PC-3 (cell line): Measurements from ENCODE around the gene CLPTM1L. TPM values are rescaled to one million over a fixed set of nuclear protein-coding genes. Genes with fewer than 3 reads are reported as not detected.

Experiments used
- ATAC-seq: fragments of 200-7000 bp; cut with Tn5 transposase; 2 replicates; pipeline ENCODE4 v1.9.1; 2020; ENCODE audit warnings: mild to moderate bottlenecking, moderate library complexity
- BruUV-seq: library from RNA; stranded (reverse); fragments of 400-500 nt; replicated peaks from 2 replicates; lab custom pipeline; 2021; lab: Mats Ljungman, UMichigan
- CTCF ChIA-PET: fragments of 300-600 bp; sonication (Branson Sonifier 250); formaldehyde crosslinking; loops from one replicate; lab custom pipeline; 2022; ENCODE audit warnings: antibody characterized with exemption; lab: Charles Lee
- POLR2A ChIA-PET: fragments of 300-600 bp; sonication (Branson Sonifier 250); formaldehyde crosslinking; loops from one replicate; lab custom pipeline; 2022; ENCODE audit warnings: antibody characterized with exemption; ENCODE audit not compliant: unreplicated experiment; lab: Charles Lee
- DNase-seq: peaks from one replicate; pipeline ENCODE4 v3.0.0-alpha.2; 2015
- H2AFZ ChIP-seq: fragments of 300-600 bp; sonication (generic); 2 replicates; pipeline ENCODE4 v1.6.0; 2016; ENCODE audit warnings: antibody characterized with exemption, low read length
- H3F3A ChIP-seq: fragments of 300-600 bp; sonication (generic); one replicate; pipeline ENCODE4 v1.6.0; 2017; ENCODE audit warnings: antibody characterized with exemption, low read length, control low read depth, mild to moderate bottlenecking; ENCODE audit not compliant: unreplicated experiment
- H3K27ac ChIP-seq: fragments of 300-600 bp; sonication (generic); 2 replicates; pipeline ENCODE4 v1.5.1; 2016; ENCODE audit warnings: mild to moderate bottlenecking, low read length
- H3K27me3 ChIP-seq: fragments of 300-600 bp; sonication (generic); 2 replicates; pipeline ENCODE4 v1.6.1; 2016; ENCODE audit warnings: low read length, mixed read lengths
- H3K36me3 ChIP-seq: fragments of 300-600 bp; sonication (generic); 2 replicates; pipeline ENCODE4 v1.6.1; 2016; ENCODE audit warnings: low read depth, mixed run types, low read length, mixed read lengths
- H3K4me1 ChIP-seq: fragments of 300-600 bp; sonication (generic); 2 replicates; pipeline ENCODE4 v1.5.1; 2016; ENCODE audit warnings: low read length; ENCODE audit not compliant: insufficient read depth
- H3K4me2 ChIP-seq: fragments of 300-600 bp; sonication (generic); 2 replicates; pipeline ENCODE4 v1.6.0; 2016; ENCODE audit warnings: low read length
- H3K4me3 ChIP-seq: fragments of 300-600 bp; sonication (generic); 2 replicates; pipeline ENCODE4 v1.5.1; 2016; ENCODE audit warnings: mild to moderate bottlenecking, low read length, mixed read lengths
- H3K79me2 ChIP-seq: fragments of 300-600 bp; sonication (generic); 2 replicates; pipeline ENCODE4 v1.6.1; 2017; ENCODE audit warnings: low read length, mixed read lengths
- H3K9ac ChIP-seq: fragments of 300-600 bp; sonication (generic); 2 replicates; pipeline ENCODE4 v1.6.0; 2016; ENCODE audit warnings: mild to moderate bottlenecking, low read length
- H3K9me2 ChIP-seq: fragments of 300-600 bp; sonication (generic); replicated peaks from 2 replicates; pipeline ENCODE4 v1.6.1; 2016; ENCODE audit warnings: mixed run types, low read length, mixed read lengths
- H3K9me3 ChIP-seq: fragments of 300-600 bp; sonication (generic); 2 replicates; pipeline ENCODE4 v1.6.1; 2016; ENCODE audit warnings: low read length, mixed read lengths
- H4K20me1 ChIP-seq: fragments of 300-600 bp; sonication (generic); 2 replicates; pipeline ENCODE4 v1.6.1; 2016; ENCODE audit warnings: low read length, mixed read lengths
- CTCF ChIP-seq: fragments of 300-600 bp; sonication (generic); conservative IDR thresholded peaks from 2 replicates; pipeline ENCODE4 v1.5.1; 2017; ENCODE audit warnings: antibody characterized with exemption, low read depth, mild to moderate bottlenecking, low read length
- EZH2 ChIP-seq: fragments of 300-600 bp; sonication (generic); IDR thresholded peaks from one replicate; pipeline ENCODE4 v1.6.1; 2017; ENCODE audit warnings: antibody characterized with exemption, mild to moderate bottlenecking, low read length; ENCODE audit not compliant: unreplicated experiment
- EZH2phosphoT487 ChIP-seq: fragments of 300-600 bp; sonication (generic); IDR thresholded peaks from 2 replicates; pipeline ENCODE4 v1.6.1; 2018; ENCODE audit warnings: mild to moderate bottlenecking, antibody characterized with exemption, low read length, borderline replicate concordance
- intact Hi-C: fragments of 100-400 bp; cut with micrococcal nuclease; formaldehyde crosslinking; loops from 2 replicates; pipeline ENCODE4 v1.9.0; 2023
- total RNA-seq: library from RNA; depleted of rRNA; stranded (reverse); fragments of >200 nt; gene quantifications from 2 replicates; pipeline ENCODE4 v1.2.3, GENCODE V29; 2014

CLPTM1L gene
- total RNA-seq, 1 experiment from 2014 or later: 463 TPM

GRCh38 chr5:1370006-1370405 lies 25.1 kb upstream of the CLPTM1L start:
- ATAC-seq (no peak), DNase-seq (no peak)
- TF ChIP-seq EZH2phosphoT487 (no peak), CTCF (no peak), EZH2 (no peak)
- no peaks in the 10 kb centered on the region for H3K79me2 ChIP-seq
- ChIA-PET CTCF (no interaction called here), POLR2A (no interaction called here)
- no peaks in the 10 kb centered on the region for H3K36me3 ChIP-seq
- no peaks in the 10 kb centered on the region for H3K4me1 ChIP-seq
- H3K27me3 ChIP-seq: peaks cover 65% of the 10 kb centered on the region
- H3K27ac ChIP-seq: no peak overlapping the region
- H3K9me2 ChIP-seq: no peaks in the 10 kb centered on the region
- H2AFZ ChIP-seq: no peak overlapping the region
- H3K4me2 ChIP-seq: no peak overlapping the region
- no peak overlapping the region for H3K9ac ChIP-seq
- H3K4me3 ChIP-seq: no peak overlapping the region
- no peaks in the 10 kb centered on the region for H3K9me3 ChIP-seq
- no peaks in the 10 kb centered on the region for H4K20me1 ChIP-seq
- no TSS peak for BruUV-seq
- intact Hi-C loops: no loop called here
- H3F3A ChIP-seq: no peaks in the 10 kb centered on the region

GRCh38 chr5:1368756-1369155 lies 23.9 kb upstream of the CLPTM1L start:
- H3K36me3 ChIP-seq: no peaks in the 10 kb centered on the region
- no peaks in the 10 kb centered on the region for H3K9me2 ChIP-seq
- H3K27ac ChIP-seq: no peak overlapping the region
- no peaks in the 10 kb centered on the region for H3K4me1 ChIP-seq
- no peaks in the 10 kb centered on the region for H3F3A ChIP-seq
- H4K20me1 ChIP-seq: no peaks in the 10 kb centered on the region
- CTCF ChIA-PET: no interaction called here
- no peak overlapping the region for H2AFZ ChIP-seq
- no peaks in the 10 kb centered on the region for H3K9me3 ChIP-seq
- BruUV-seq: no TSS peak
- POLR2A ChIA-PET: no interaction called here
- intact Hi-C loops: no loop called here
- no peaks in the 10 kb centered on the region for H3K79me2 ChIP-seq
- no peak overlapping the region for H3K4me2 ChIP-seq
- no peak overlapping the region for H3K9ac ChIP-seq
- peak; percentile 37; the same call in 1 of the 2 replicates for ATAC-seq
- no peak overlapping the region for H3K4me3 ChIP-seq
- TF ChIP-seq EZH2 (no peak), EZH2phosphoT487 (no peak), CTCF (no peak)
- no peak for DNase-seq
- peaks cover 74% of the 10 kb centered on the region for H3K27me3 ChIP-seq

- H3K79me2 ChIP-seq: no peaks in the 10 kb centered on the region
- no peaks in the 10 kb centered on the region for H3K36me3 ChIP-seq
- no peak overlapping the region for H3K4me2 ChIP-seq
- ATAC-seq: no peak
- no peak overlapping the region for H3K27ac ChIP-seq
- H3K9me3 ChIP-seq: no peaks in the 10 kb centered on the region
- no peak overlapping the region for H3K4me3 ChIP-seq
- ChIA-PET CTCF (no interaction called here), POLR2A (no interaction called here)
- no peaks in the 10 kb centered on the region for H4K20me1 ChIP-seq
- H2AFZ ChIP-seq: no peak overlapping the region
- no peaks in the 10 kb centered on the region for H3F3A ChIP-seq
- no peaks in the 10 kb centered on the region for H3K9me2 ChIP-seq
- intact Hi-C loops: no loop called here
- no peak overlapping the region for H3K9ac ChIP-seq
- H3K27me3 ChIP-seq: peaks cover 79% of the 10 kb centered on the region
- TF ChIP-seq CTCF: no peak
- TF ChIP-seq EZH2: no peak
- TF ChIP-seq EZH2phosphoT487: no peak
- DNase-seq: no peak
- no TSS peak for BruUV-seq
- no peaks in the 10 kb centered on the region for H3K4me1 ChIP-seq
These were observed 23.3 kb upstream of the CLPTM1L start for GRCh38 chr5:1368236-1368635.
